ENCODE results near the gene SLC14A1. TPM values are rescaled to one million over a fixed set of nuclear protein-coding genes. Genes with fewer than 3 reads are reported as not detected.

The SLC14A1 gene
- polyA plus RNA-seq, 1 donor (not counting 4 experiments of a cell fraction or from before 2014, with no cell fraction given): not detected

DNA sequence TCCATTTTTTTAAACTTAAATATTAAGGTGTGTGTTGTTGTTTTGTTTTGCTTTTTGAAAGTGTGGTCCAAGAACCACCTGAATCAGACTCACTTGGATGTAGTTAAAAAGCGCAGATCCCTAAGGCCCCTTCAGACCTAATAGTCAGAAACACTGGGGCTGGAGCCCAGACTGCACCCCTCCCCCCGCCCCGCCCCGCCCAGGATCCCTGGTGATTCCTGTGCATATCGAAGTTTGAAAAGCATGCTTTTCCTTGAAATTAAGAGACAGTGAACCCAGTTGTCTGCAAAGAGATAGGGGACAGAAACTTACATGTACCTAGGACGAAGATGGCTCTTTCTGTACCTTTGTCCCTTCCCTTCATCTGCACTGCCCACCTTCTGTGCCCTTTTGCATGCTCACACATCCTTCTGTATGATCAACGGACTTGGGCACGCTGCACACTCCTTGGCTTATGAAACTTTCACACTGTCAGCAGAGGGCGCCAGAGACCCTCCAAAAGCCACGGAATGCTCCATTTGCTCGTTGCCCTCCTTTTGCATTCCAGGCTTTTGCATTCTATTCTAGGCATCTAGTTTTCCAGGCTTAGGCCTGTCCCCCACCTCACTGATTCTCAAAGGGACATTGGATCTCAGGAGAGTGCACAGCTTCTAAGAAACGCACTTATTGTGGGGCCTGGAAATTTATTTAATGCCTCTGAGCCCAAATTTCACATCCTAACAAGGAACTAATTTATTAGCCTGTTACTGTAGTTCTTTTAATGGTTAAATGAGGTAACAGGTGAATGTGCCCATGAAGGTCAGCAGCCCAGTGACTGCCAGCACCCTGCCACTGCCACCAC lies 32.8 kb upstream of the SLC14A1 start:
- dilution Hi-C loops (cut with MboI; ENCODE audit: extremely low pct_ligation_motif_present, low sequenced_read_pairs): no loop called here
- H3K9ac ChIP-seq (ENCODE audit: control insufficient read depth, extremely low read depth, insufficient read depth, low read length): no peak overlapping the region

DNA sequence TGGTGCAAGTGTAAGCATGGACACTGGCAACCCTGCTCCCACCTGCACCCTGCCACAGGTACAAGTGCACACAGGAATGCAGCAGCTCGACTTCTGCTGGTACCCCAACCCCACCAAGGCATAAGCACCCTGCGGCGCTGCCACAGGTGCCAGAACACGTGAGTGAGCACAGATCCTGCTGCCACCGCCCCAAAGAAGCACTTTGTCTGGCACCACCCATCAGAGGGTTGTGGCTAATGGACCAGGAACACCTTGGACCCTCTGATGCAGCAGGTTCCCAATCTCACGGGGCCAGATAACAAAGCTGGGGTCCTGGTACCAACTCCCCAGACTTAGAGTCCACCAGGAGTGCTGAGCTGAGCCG lies 32.2 kb upstream of the SLC14A1 start:
- Histone ChIP-seq H3K79me2 (ENCODE audit: control insufficient read depth, insufficient read depth, low read length) (no peaks in the 10 kb centered on the region), H4K20me1 (ENCODE audit: control insufficient read depth, extremely low read depth, insufficient read depth, low read length) (no peaks in the 10 kb centered on the region), H3K27me3 (ENCODE audit: control insufficient read depth, extremely low read depth, insufficient read depth, low read length) (no peaks in the 10 kb centered on the region), H3K27ac (ENCODE audit: control insufficient read depth, insufficient read depth, low read length) (no peak overlapping the region), H3K4me1 (ENCODE audit: control insufficient read depth, extremely low read depth, insufficient read depth, low read length) (no peaks in the 10 kb centered on the region), H2AFZ (ENCODE audit: control insufficient read depth, low read length) (no peak overlapping the region), H3K36me3 (ENCODE audit: control insufficient read depth in 2 of 2, extremely low read depth in 1 of 2, insufficient read depth in 2 of 2, low read length in 2 of 2) (no peaks in the 10 kb centered on the region), H3K9ac (ENCODE audit: control insufficient read depth, extremely low read depth, insufficient read depth, low read length) (no peak overlapping the region), H3K9me1 (ENCODE audit: control insufficient read depth, extremely low read depth, insufficient read depth, low read length) (no peaks in the 10 kb centered on the region), H3K4me2 (ENCODE audit: control insufficient read depth, extremely low read depth, insufficient read depth, low read depth, low read length) (no peak overlapping the region), H3K9me3 (ENCODE audit: control insufficient read depth, low read depth, low read length) (no peaks in the 10 kb centered on the region), H3K4me3 (ENCODE audit: control insufficient read depth in 2 of 3, extremely low read depth in 1 of 3, insufficient read depth in 2 of 3, low read depth in 1 of 3, low read length in 3 of 3) (no peak overlapping the region)
- DNase-seq (ENCODE audit: low read depth, low spot score) (no peak), FAIRE-seq (no peak)
- no peak for TF ChIP-seq EZH2 (IDR thresholded peaks at IDR 0.05; ENCODE audit: low read length)
- TF ChIP-seq, protein P1, sequence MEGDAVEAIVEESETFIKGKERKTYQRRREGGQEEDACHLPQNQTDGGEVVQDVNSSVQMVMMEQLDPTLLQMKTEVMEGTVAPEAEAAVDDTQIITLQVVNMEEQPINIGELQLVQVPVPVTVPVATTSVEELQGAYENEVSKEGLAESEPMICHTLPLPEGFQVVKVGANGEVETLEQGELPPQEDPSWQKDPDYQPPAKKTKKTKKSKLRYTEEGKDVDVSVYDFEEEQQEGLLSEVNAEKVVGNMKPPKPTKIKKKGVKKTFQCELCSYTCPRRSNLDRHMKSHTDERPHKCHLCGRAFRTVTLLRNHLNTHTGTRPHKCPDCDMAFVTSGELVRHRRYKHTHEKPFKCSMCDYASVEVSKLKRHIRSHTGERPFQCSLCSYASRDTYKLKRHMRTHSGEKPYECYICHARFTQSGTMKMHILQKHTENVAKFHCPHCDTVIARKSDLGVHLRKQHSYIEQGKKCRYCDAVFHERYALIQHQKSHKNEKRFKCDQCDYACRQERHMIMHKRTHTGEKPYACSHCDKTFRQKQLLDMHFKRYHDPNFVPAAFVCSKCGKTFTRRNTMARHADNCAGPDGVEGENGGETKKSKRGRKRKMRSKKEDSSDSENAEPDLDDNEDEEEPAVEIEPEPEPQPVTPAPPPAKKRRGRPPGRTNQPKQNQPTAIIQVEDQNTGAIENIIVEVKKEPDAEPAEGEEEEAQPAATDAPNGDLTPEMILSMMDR (optimal IDR thresholded peaks at IDR 0.05 in 1 of 3, IDR thresholded peaks at IDR 0.05 in 1 of 3, conservative IDR thresholded peaks at IDR 0.05 in 1 of 3; ENCODE audit: extremely low read depth in 1 of 3, insufficient read depth in 2 of 3, low read length in 3 of 3): no peak
- dilution Hi-C loops (cut with MboI; ENCODE audit: extremely low pct_ligation_motif_present, low sequenced_read_pairs): no loop called here

More for the DNA sequence above, 32.8 kb upstream of the SLC14A1 start:
- Histone ChIP-seq H3K27me3 (ENCODE audit: control insufficient read depth, extremely low read depth, insufficient read depth, low read length) (no peaks in the 10 kb centered on the region), H3K4me1 (ENCODE audit: control insufficient read depth, extremely low read depth, insufficient read depth, low read length) (no peaks in the 10 kb centered on the region), H3K4me3 (ENCODE audit: control insufficient read depth in 2 of 3, extremely low read depth in 1 of 3, insufficient read depth in 2 of 3, low read depth in 1 of 3, low read length in 3 of 3) (no peak overlapping the region), H3K27ac (ENCODE audit: control insufficient read depth, insufficient read depth, low read length) (no peak overlapping the region), H3K79me2 (ENCODE audit: control insufficient read depth, insufficient read depth, low read length) (no peaks in the 10 kb centered on the region), H2AFZ (ENCODE audit: control insufficient read depth, low read length) (peak overlapping the region; percentile 89), H3K36me3 (ENCODE audit: control insufficient read depth in 2 of 2, extremely low read depth in 1 of 2, insufficient read depth in 2 of 2, low read length in 2 of 2) (no peaks in the 10 kb centered on the region), H3K9me1 (ENCODE audit: control insufficient read depth, extremely low read depth, insufficient read depth, low read length) (no peaks in the 10 kb centered on the region), H4K20me1 (ENCODE audit: control insufficient read depth, extremely low read depth, insufficient read depth, low read length) (no peaks in the 10 kb centered on the region), H3K4me2 (ENCODE audit: control insufficient read depth, extremely low read depth, insufficient read depth, low read depth, low read length) (peak overlapping the region; percentile 65), H3K9me3 (ENCODE audit: control insufficient read depth, low read depth, low read length) (no peaks in the 10 kb centered on the region)
- TF ChIP-seq, protein P1 (optimal IDR thresholded peaks at IDR 0.05 in 1 of 3, IDR thresholded peaks at IDR 0.05 in 1 of 3, conservative IDR thresholded peaks at IDR 0.05 in 1 of 3; ENCODE audit: extremely low read depth in 1 of 3, insufficient read depth in 2 of 3, low read length in 3 of 3): peak; percentile 80 to 95 (median 92)
- TF ChIP-seq EZH2 (IDR thresholded peaks at IDR 0.05; ENCODE audit: low read length): no peak
- FAIRE-seq: peak; percentile 79
- peak; percentile 42 for DNase-seq (ENCODE audit: low read depth, low spot score)
